Measurements from ENCODE around the gene GFY. TPM values are rescaled to one million over a fixed set of nuclear protein-coding genes. Genes with fewer than 3 reads are reported as not detected.
A peak's percentile ranks its signal among the peaks of the same experiment; 100 is the strongest.

Gene GFY
- total RNA-seq, 1 donor from 2014 or later = not detected

GRCh38 chr19:49407482-49408015, 17.6 kb upstream of the GFY start:
- no peak for DNase-seq (ENCODE audit: low read depth in 2 of 2)

GRCh38 chr19:49408816-49409440, 16.3 kb upstream of the GFY start:
- no peak for DNase-seq (ENCODE audit: low read depth in 2 of 2)

GRCh38 chr19:49409441-49410029, 15.7 kb upstream of the GFY start:
- DNase-seq (ENCODE audit: low read depth in 2 of 2) = no peak

GRCh38 chr19:49411681-49412326, 13.4 kb upstream of the GFY start:
- DNase-seq (ENCODE audit: low read depth in 2 of 2) = no peak

GRCh38 chr19:49413348-49413747, 11.8 kb upstream of the GFY start:
- DNase-seq (ENCODE audit: low read depth in 2 of 2) = no peak

- no peak for DNase-seq (ENCODE audit: low read depth in 2 of 2)
Measured at GRCh38 chr19:49414256-49414655, 10.9 kb upstream of the GFY start.

- DNase-seq (ENCODE audit: low read depth in 2 of 2) = no peak
Measured at GRCh38 chr19:49415102-49415809, 9.9 kb upstream of the GFY start.

- DNase-seq (ENCODE audit: low read depth in 2 of 2) = no peak
Measured at GRCh38 chr19:49415810-49416200, 9.4 kb upstream of the GFY start.

- DNase-seq (ENCODE audit: low read depth in 2 of 2) = no peak
Measured at GRCh38 chr19:49417088-49417487, 8.1 kb upstream of the GFY start.

- DNase-seq (ENCODE audit: low read depth in 2 of 2) = no peak
Measured at GRCh38 chr19:49418511-49418910, 6.7 kb upstream of the GFY start.

GRCh38 chr19:49419173-49419572, 6.0 kb upstream of the GFY start:
- no peak for DNase-seq (ENCODE audit: low read depth in 2 of 2)

GRCh38 chr19:49420227-49420626, 5.0 kb upstream of the GFY start:
- DNase-seq (ENCODE audit: low read depth in 2 of 2) = no peak

GRCh38 chr19:49421039-49421877, 3.9 kb upstream of the GFY start:
- peak in 1 of 2 donors; percentile 49 for DNase-seq (ENCODE audit: low read depth in 2 of 2)

- no peak for DNase-seq (ENCODE audit: low read depth in 2 of 2)
Measured at GRCh38 chr19:49421878-49422202, 3.3 kb upstream of the GFY start.

GRCh38 chr19:49422407-49423070, 2.6 kb upstream of the GFY start:
- DNase-seq (ENCODE audit: low read depth in 2 of 2) = peak in 1 of 2 donors; percentile 63

GRCh38 chr19:49423071-49423984, 1.9 kb upstream of the GFY start, which contains the start of gene PTH2:
PTH2 (minus strand) TSS chr19:49423441; CDS start chr19:49423339, 102 bp downstream.
- DNase-seq (ENCODE audit: low read depth in 2 of 2) = no peak

- no peak for DNase-seq (ENCODE audit: low read depth in 2 of 2)
Measured at GRCh38 chr19:49423985-49424303, 1.2 kb upstream of the GFY start.

GRCh38 chr19:49425922-49426592, 869 bp downstream of the GFY start:
- DNase-seq (ENCODE audit: low read depth in 2 of 2) = no peak

GRCh38 chr19:49427339-49427738, 2.2 kb downstream of the GFY start:
- DNase-seq (ENCODE audit: low read depth in 2 of 2) = no peak
